H1 (cell line): ENCODE data around the gene CRLF3. TPM values are rescaled to one million over a fixed set of nuclear protein-coding genes. Genes with fewer than 3 reads are reported as not detected.
"Not testable (repeated sequence)": the region's sequence is repeated elsewhere in the genome, so short reads cannot be mapped to it uniquely, and the experiment has no call there.

Experiments used
- CTCF ChIA-PET: fragments of 300-600 bp; sonication (Branson Sonifier 250); formaldehyde crosslinking; loops from one replicate; lab custom pipeline; 2021; ENCODE audit not compliant: partially characterized antibody; lab: Charles Lee
- POLR2A ChIA-PET: fragments of 300-600 bp; sonication (Branson Sonifier 250); formaldehyde crosslinking; loops from one replicate; lab custom pipeline; 2021; ENCODE audit warnings: inconsistent platforms; ENCODE audit not compliant: partially characterized antibody; lab: Charles Lee
- DNase-seq, 2 experiments: peaks; one replicate each; pipeline versions ENCODE4 v3.0.0 to v3.0.0-alpha.2; 2010 to 2022; ENCODE audit warnings: low spot score in 2 of 2, low read depth in 1 of 2, mixed read lengths in 1 of 2
- FAIRE-seq: peaks from 2 replicates; lab custom pipeline; 2011; peaks lifted over from hg19 to GRCh38; lab: Jason Lieb, UNC
- H2AFZ ChIP-seq: 2 replicates; pipeline ENCODE4 v1.8.1; 2012; ENCODE audit warnings: low read length, inconsistent platforms
- H2AK5ac ChIP-seq: 2 replicates; pipeline ENCODE4 v1.6.1; 2013; ENCODE audit warnings: low read depth, low read length
- H2BK120ac ChIP-seq: replicated peaks from 2 replicates; pipeline ENCODE3; 2013; ENCODE audit warnings: low read depth, low read length, inconsistent platforms
- H2BK12ac ChIP-seq: 2 replicates; pipeline ENCODE4 v1.6.1; 2013; ENCODE audit warnings: low read depth, low read length
- H2BK15ac ChIP-seq: 2 replicates; pipeline ENCODE4 v1.6.1; 2013; ENCODE audit warnings: low read length
- H2BK20ac ChIP-seq: 2 replicates; pipeline ENCODE4 v1.6.1; 2013; ENCODE audit warnings: low read length
- H2BK5ac ChIP-seq: 2 replicates; pipeline ENCODE4 v1.6.1; 2013; ENCODE audit warnings: low read depth, low read length
- H3K14ac ChIP-seq: 2 replicates; pipeline ENCODE4 v1.6.1; 2013; ENCODE audit warnings: inconsistent platforms; ENCODE audit not compliant: insufficient read length
- H3K18ac ChIP-seq: 2 replicates; pipeline ENCODE4 v1.6.1; 2013; ENCODE audit warnings: low read length; ENCODE audit errors: extremely low read depth
- H3K23ac ChIP-seq: 2 replicates; pipeline ENCODE4 v1.6.1; 2013; ENCODE audit warnings: inconsistent platforms; ENCODE audit not compliant: insufficient read length
- H3K23me2 ChIP-seq: 2 replicates; pipeline ENCODE4 v1.6.1; 2013; ENCODE audit warnings: low read depth, low read length
- H3K27ac ChIP-seq: 2 replicates; pipeline ENCODE4 v1.6.1; 2011; ENCODE audit warnings: low read depth, low read length, inconsistent platforms
- H3K27me3 ChIP-seq, 4 experiments: replicated peaks in 1 of 4; 1 replicate in 1 of 4; 2 replicates in 3 of 4; pipeline versions ENCODE4 v1.6.1 to v1.8.1; 2011 to 2013; ENCODE audit warnings: low read length in 3 of 4, mild to moderate bottlenecking in 3 of 4, inconsistent platforms in 2 of 4, mixed read lengths in 2 of 4, moderate library complexity in 1 of 4; ENCODE audit not compliant: control insufficient read depth in 3 of 4, insufficient read depth in 3 of 4; ENCODE audit errors: extremely low read depth in 1 of 4
- H3K36me3 ChIP-seq, 4 experiments: 2 replicates each; pipeline versions ENCODE4 v1.6.1 to v1.8.1; 2011 to 2013; ENCODE audit warnings: mild to moderate bottlenecking in 4 of 4, low read length in 3 of 4, moderate library complexity in 2 of 4, control low read depth in 1 of 4, inconsistent platforms in 1 of 4; ENCODE audit not compliant: insufficient read depth in 4 of 4, control insufficient read depth in 2 of 4
- H3K4ac ChIP-seq: replicated peaks from 2 replicates; pipeline ENCODE3; 2013; ENCODE audit warnings: low read length, low read depth, mixed read lengths, inconsistent platforms; ENCODE audit not compliant: insufficient read length
- H3K4me1 ChIP-seq, 4 experiments: replicated peaks in 1 of 4; 1 replicate in 1 of 4; 2 replicates in 3 of 4; pipeline versions ENCODE4 v1.6.1 to v1.8.1; 2011 to 2013; ENCODE audit warnings: low read length in 3 of 4, inconsistent platforms in 2 of 4, mixed read lengths in 1 of 4; ENCODE audit not compliant: insufficient read depth in 4 of 4, control insufficient read depth in 3 of 4
- H3K4me2 ChIP-seq, 2 experiments: 2 replicates each; pipeline versions ENCODE4 v1.6.1 to v1.8.1; 2011 to 2013; ENCODE audit warnings: low read depth in 2 of 2, low read length in 2 of 2, control low read depth in 1 of 2, inconsistent platforms in 1 of 2, mild to moderate bottlenecking in 1 of 2; ENCODE audit not compliant: insufficient read depth in 1 of 2
- H3K4me3 ChIP-seq, 4 experiments: fragments of 200-600, 300-600 bp in 1 of 4; sonication (generic), shearing (Covaris generic), sonication (Bioruptor Twin) in 1 of 4; 2 replicates each; pipeline versions ENCODE4 v1.5.1 to v1.8.1; 2011 to 2016; ENCODE audit warnings: low read length in 4 of 4, low read depth in 3 of 4, control low read depth in 2 of 4, inconsistent platforms in 2 of 4, mild to moderate bottlenecking in 2 of 4, mixed read lengths in 1 of 4, moderate library complexity in 1 of 4; ENCODE audit not compliant: insufficient read depth in 2 of 4; ENCODE audit errors: extremely low read depth in 1 of 4
- H3K56ac ChIP-seq: replicated peaks from 2 replicates; pipeline ENCODE3; 2013; ENCODE audit warnings: low read depth, mild to moderate bottlenecking, mixed read lengths, low read length, inconsistent platforms; ENCODE audit not compliant: insufficient read length
- H3K79me1 ChIP-seq: 2 replicates; pipeline ENCODE4 v1.6.1; 2013; ENCODE audit warnings: low read depth, low read length, control low read depth
- H3K79me2 ChIP-seq, 2 experiments: 2 replicates each; pipeline versions ENCODE4 v1.6.1 to v1.8.1; 2012 to 2013; ENCODE audit warnings: low read length in 2 of 2, mild to moderate bottlenecking in 2 of 2, inconsistent platforms in 1 of 2; ENCODE audit not compliant: insufficient read depth in 2 of 2, control insufficient read depth in 1 of 2
- H3K9ac ChIP-seq, 4 experiments: replicated peaks in 1 of 4; 1 replicate in 1 of 4; 2 replicates in 3 of 4; pipeline versions ENCODE4 v1.6.1 to v1.8.1; 2011 to 2013; ENCODE audit warnings: low read depth in 3 of 4, low read length in 3 of 4, control low read depth in 2 of 4, mild to moderate bottlenecking in 2 of 4, moderate library complexity in 2 of 4, inconsistent platforms in 1 of 4; ENCODE audit errors: extremely low read depth in 1 of 4
- H3K9me3 ChIP-seq, 2 experiments: 2 replicates each; pipeline versions ENCODE4 v1.6.1 to v1.8.1; 2012 to 2013; ENCODE audit warnings: mild to moderate bottlenecking in 2 of 2, moderate library complexity in 2 of 2, control low read depth in 1 of 2, inconsistent platforms in 1 of 2, low read depth in 1 of 2, low read length in 1 of 2, mixed read lengths in 1 of 2; ENCODE audit not compliant: insufficient read depth in 2 of 2
- H4K20me1 ChIP-seq, 2 experiments: replicated peaks in 1 of 2; 2 replicates each; pipeline versions ENCODE3 to v1.8.1; 2011 to 2013; ENCODE audit warnings: inconsistent platforms in 2 of 2, low read length in 2 of 2, mild to moderate bottlenecking in 1 of 2; ENCODE audit not compliant: insufficient read depth in 2 of 2, control insufficient read depth in 1 of 2
- H4K5ac ChIP-seq: 2 replicates; pipeline ENCODE4 v1.6.1; 2013; ENCODE audit warnings: low read length, low read depth, mixed read lengths, inconsistent platforms; ENCODE audit not compliant: insufficient read length
- H4K8ac ChIP-seq: 2 replicates; pipeline ENCODE4 v1.8.0; 2013; ENCODE audit warnings: mild to moderate bottlenecking, moderate library complexity, low read length, inconsistent platforms; ENCODE audit not compliant: insufficient read depth; ENCODE audit errors: extremely low read depth
- H4K91ac ChIP-seq: replicated peaks from 2 replicates; pipeline ENCODE3; 2013; ENCODE audit warnings: low read length, mixed read lengths, inconsistent platforms; ENCODE audit not compliant: insufficient read length
- WGBS, 2 experiments: shearing (Covaris generic) in 1 of 2; methylation state at CpG; one replicate each; pipeline versions ENCODE4 v1.1.6 to v1.1.7; 2013 to 2015; ENCODE audit warnings: low lambda C conversion rate in 2 of 2, mixed read lengths in 2 of 2, inconsistent platforms in 1 of 2, low coverage in 1 of 2, missing lambda C conversion rate in 1 of 2; ENCODE audit not compliant: insufficient replicate concordance in 2 of 2, insufficient coverage in 1 of 2, insufficient read length in 1 of 2; ENCODE audit errors: extremely low coverage in 1 of 2, missing lambda C conversion rate in 1 of 2; 5-methylcytosine and 5-hydroxymethylcytosine counted together
- polyA plus RNA-seq, 7 experiments: library from polyadenylated mRNA; depleted of rRNA in 3 of 7; stranded (reverse) in 5 of 7; unstranded in 2 of 7; fragments of >200 nt in 5 of 7; fragments of 200-250 nt in 2 of 7; gene quantifications; 1 replicate in 5 of 7; 2 replicates in 1 of 7; 4 replicates in 1 of 7; pipeline versions ENCODE4 v1.2.1 to v1.2.3, GENCODE V29; 2011 to 2013; ENCODE audit warnings: missing spikeins in 2 of 7, mixed read lengths in 2 of 7
- total RNA-seq: library from RNA; stranded (reverse); fragmentation: NEBNext Ultra II Directional; extraction: Animal tissue kit (Norgen Biotek cat#: 25700); gene quantifications from 2 replicates; pipeline ENCODE4 v1.2.1, GENCODE V29; 2021

The CRLF3 gene
- total and polyA plus RNA-seq, 2 of the 8 experiments (the other 6 are each of a cell fraction or from before 2014, with no cell fraction given), result 12.7 to 22.7 TPM

DNA sequence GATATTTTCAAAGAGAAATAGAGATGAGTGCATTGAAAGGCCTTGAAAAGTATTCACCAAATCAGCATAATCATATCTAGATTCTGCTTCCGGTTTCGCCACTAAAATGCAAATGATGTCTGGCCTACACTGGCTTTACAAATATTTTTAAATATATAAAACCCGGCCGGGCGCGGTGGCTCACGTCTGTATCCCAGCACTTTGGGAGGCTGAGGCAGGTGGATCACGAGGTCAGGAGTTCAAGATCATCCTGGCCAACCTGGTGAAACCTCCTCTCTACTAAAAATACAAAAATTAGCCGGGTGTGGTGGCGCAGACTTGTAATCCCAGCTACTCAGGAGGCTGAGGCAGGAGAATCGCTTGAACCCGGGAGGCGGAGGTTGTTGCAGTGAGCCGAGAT is 1.6 kb downstream of the CRLF3 start:
- H4K5ac ChIP-seq, H2BK120ac ChIP-seq, H3K9ac ChIP-seq, H3K4ac ChIP-seq, H2BK5ac ChIP-seq, H3K56ac ChIP-seq, H3K4me1 ChIP-seq, H3K14ac ChIP-seq, DNase-seq, H4K8ac ChIP-seq, CTCF ChIA-PET, H2BK20ac ChIP-seq, H3K23ac ChIP-seq, H2AFZ ChIP-seq, H4K20me1 ChIP-seq, H3K27me3 ChIP-seq, H3K23me2 ChIP-seq, H2BK15ac ChIP-seq, FAIRE-seq, H4K91ac ChIP-seq, H3K79me1 ChIP-seq, H3K18ac ChIP-seq, H3K27ac ChIP-seq, H3K9me3 ChIP-seq, H2BK12ac ChIP-seq, H2AK5ac ChIP-seq, H3K36me3 ChIP-seq: not testable (repeated sequence)
- POLR2A ChIA-PET, result interaction anchor here (2.0 kb wide), 1 partner anchor 33 kb away, joined by 4 read pairs; no protein-coding TSS in a partner anchor
- whole genome bisulfite sequencing, 2 experiments, result 97% methylated on average over 14 of the region's 14 CpGs; no CpG with 5 or more reads in 1 of the 2 experiments
- Histone ChIP-seq H3K4me2 (peak overlapping the region in 1 of 2 experiments; percentile 79; a peak in 1 of 4 replicates), H3K4me3 (peak overlapping the region in 1 of 4 experiments; percentile 11; a peak in 1 of 8 replicates), H3K79me2 (peaks cover 0 to 54% of the 10 kb centered on the region in 2 experiments; a peak in 2 of 4 replicates)
